Adipocyte (in vitro differentiated cells): ENCODE measurements around the gene TMEM52B.
A peak's percentile ranks its signal among the peaks of the same experiment; 100 is the strongest.

Source experiments
- DNase-seq: peaks from one replicate; pipeline ENCODE4 v3.0.0-alpha.2; 2015; ENCODE audit warnings: low read depth
- H3K27me3 ChIP-seq: replicated peaks from 2 replicates; pipeline ENCODE4 v1.7.0; 2013; ENCODE audit warnings: mild to moderate bottlenecking, low read length, moderate library complexity; ENCODE audit not compliant: control insufficient read depth, insufficient read depth
- H3K36me3 ChIP-seq: 2 replicates; pipeline ENCODE4 v1.7.0; 2013; ENCODE audit warnings: low read length, mild to moderate bottlenecking, moderate library complexity; ENCODE audit not compliant: control insufficient read depth, insufficient read depth, severe bottlenecking
- H3K4me1 ChIP-seq: 2 replicates; pipeline ENCODE4 v1.7.0; 2013; ENCODE audit warnings: mild to moderate bottlenecking, low read length, moderate library complexity; ENCODE audit not compliant: control insufficient read depth, insufficient read depth
- H3K4me3 ChIP-seq: 2 replicates; pipeline ENCODE4 v1.7.0; 2013; ENCODE audit warnings: mild to moderate bottlenecking, low read length, moderate library complexity
- H3K9ac ChIP-seq: 2 replicates; pipeline ENCODE4 v1.7.0; 2013; ENCODE audit warnings: mild to moderate bottlenecking, low read length, moderate library complexity
- H3K9me3 ChIP-seq: 2 replicates; pipeline ENCODE4 v1.7.0; 2013; ENCODE audit warnings: mild to moderate bottlenecking, low read length, moderate library complexity; ENCODE audit not compliant: control insufficient read depth

TMEM52B gene

GRCh38 chr12:10178821-10179220 lies at the start of gene TMEM52B:
TMEM52B (plus strand) TSS chr12:10179032; CDS start chr12:10179575, 543 bp downstream.
- H3K9me3 ChIP-seq = no peaks in the 10 kb centered on the region
- H3K9ac ChIP-seq = no peak within 1 kb of the TSS
- H3K4me1 ChIP-seq = peaks cover 20% of the 10 kb centered on the region

DNA sequence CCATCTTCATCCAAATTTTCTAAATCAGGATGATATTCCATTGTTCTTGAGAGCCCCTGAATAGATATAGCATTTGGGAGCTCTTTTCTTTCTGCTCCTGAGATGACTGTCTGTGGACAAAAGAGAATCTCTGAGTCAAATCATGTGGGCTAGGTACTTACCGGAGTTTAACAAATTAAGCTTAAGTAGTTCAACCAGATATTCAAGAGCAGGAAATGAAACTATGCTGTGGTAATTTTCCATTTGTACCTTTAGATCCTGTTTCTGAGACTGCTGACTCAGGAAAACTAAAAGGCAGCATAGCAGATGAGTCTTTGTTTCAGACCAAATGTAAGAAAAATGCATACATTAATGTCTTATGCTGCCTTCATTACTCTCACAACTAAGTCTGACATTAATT lies 48.8 kb upstream of the TMEM52B start, which contains the start of gene CLEC7A:
CLEC7A (minus strand) TSS at position 158 of the 400 bp plus-strand sequence; CDS start at position 41, 117 bp downstream.
- Histone ChIP-seq H3K36me3 (no peaks in the 10 kb centered on the region), H3K4me1 (no peaks in the 10 kb centered on the region), H3K4me3 (no peak within 1 kb of the TSS), H3K9me3 (no peaks in the 10 kb centered on the region), H3K27me3 (no peaks in the 10 kb centered on the region), H3K9ac (no peak within 1 kb of the TSS)
- no peak for DNase-seq

More at GRCh38 chr12:10178821-10179220, at the start of gene TMEM52B:
- no peak for DNase-seq
- H3K4me3 ChIP-seq = no peak within 1 kb of the TSS
- no peaks in the 10 kb centered on the region for H3K36me3 ChIP-seq
- H3K27me3 ChIP-seq = no peaks in the 10 kb centered on the region

DNA sequence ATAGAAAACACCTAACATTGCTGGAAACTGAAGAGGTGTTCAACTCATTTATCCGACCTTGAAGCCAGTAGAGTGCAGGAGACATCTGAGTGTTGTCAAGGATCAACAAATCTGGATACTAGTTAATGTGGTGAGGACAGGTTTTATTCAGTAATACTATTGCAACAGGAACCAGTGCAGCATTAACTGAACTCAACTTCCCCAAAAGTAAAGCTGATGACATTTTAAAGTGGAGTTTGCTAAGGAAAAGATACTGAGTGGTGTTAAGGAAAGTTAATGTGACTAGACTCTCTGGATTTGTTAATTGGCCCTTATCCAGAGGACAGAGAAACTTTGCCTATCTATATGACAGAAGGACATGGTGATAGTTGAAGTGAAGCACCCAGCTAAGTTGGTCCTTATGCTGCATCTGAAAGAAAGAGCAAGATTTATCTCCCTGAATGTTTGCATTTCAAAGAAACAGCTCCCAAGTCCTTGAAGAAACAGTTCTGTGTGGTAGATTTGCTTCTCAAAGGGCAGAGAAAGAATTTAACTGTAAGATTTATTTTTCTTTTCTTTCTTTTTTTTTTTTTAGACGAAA lies 47.6 kb upstream of the TMEM52B start:
- H3K9ac ChIP-seq = no peak overlapping the region
- no peak overlapping the region for H3K4me3 ChIP-seq
- no peak for DNase-seq
- H3K27me3 ChIP-seq = no peaks in the 10 kb centered on the region
- H3K9me3 ChIP-seq = no peaks in the 10 kb centered on the region
- no peaks in the 10 kb centered on the region for H3K36me3 ChIP-seq
- H3K4me1 ChIP-seq = no peaks in the 10 kb centered on the region

- no peak for DNase-seq
- Histone ChIP-seq H3K9ac (no peak overlapping the region), H3K9me3 (no peaks in the 10 kb centered on the region), H3K4me1 (no peaks in the 10 kb centered on the region), H3K4me3 (no peak overlapping the region), H3K36me3 (no peaks in the 10 kb centered on the region), H3K27me3 (no peaks in the 10 kb centered on the region)
These were observed 45.9 kb upstream of the TMEM52B start for GRCh38 chr12:10132850-10133370.

- DNase-seq = no peak
- Histone ChIP-seq H3K9ac (no peak overlapping the region), H3K4me1 (no peaks in the 10 kb centered on the region), H3K27me3 (no peaks in the 10 kb centered on the region), H3K36me3 (no peaks in the 10 kb centered on the region), H3K9me3 (no peaks in the 10 kb centered on the region), H3K4me3 (no peak overlapping the region)
These were observed 43.7 kb upstream of the TMEM52B start for GRCh38 chr12:10135126-10135525.

- Histone ChIP-seq H3K4me3 (no peak overlapping the region), H3K27me3 (no peaks in the 10 kb centered on the region), H3K4me1 (no peaks in the 10 kb centered on the region), H3K36me3 (no peaks in the 10 kb centered on the region), H3K9me3 (no peaks in the 10 kb centered on the region), H3K9ac (no peak overlapping the region)
- no peak for DNase-seq
These were observed 42.1 kb upstream of the TMEM52B start for GRCh38 chr12:10136637-10137205.

DNA sequence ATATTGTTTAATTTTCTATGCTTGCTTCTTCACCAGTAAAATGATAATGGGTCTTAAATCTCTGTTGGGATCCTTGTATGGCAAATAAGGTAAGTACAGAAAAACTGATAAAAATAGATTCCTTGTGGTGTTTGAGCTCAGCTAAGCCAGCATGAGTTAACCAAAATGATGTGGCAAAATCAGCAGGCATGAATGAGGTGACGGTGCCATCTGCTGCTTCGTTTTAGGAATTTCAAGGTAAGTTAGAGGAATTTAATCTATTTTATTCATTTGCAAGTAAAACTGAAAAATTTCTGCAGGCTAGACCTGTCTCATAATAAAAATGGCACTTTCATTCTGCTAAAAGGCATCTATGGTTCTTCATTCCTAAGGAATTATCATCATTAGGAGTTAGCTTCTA lies 38.8 kb upstream of the TMEM52B start:
- Histone ChIP-seq H3K36me3 (no peaks in the 10 kb centered on the region), H3K9me3 (no peaks in the 10 kb centered on the region), H3K9ac (no peak overlapping the region), H3K4me3 (no peak overlapping the region), H3K4me1 (peaks cover 3% of the 10 kb centered on the region), H3K27me3 (no peaks in the 10 kb centered on the region)
- peak; percentile 54 for DNase-seq

DNA sequence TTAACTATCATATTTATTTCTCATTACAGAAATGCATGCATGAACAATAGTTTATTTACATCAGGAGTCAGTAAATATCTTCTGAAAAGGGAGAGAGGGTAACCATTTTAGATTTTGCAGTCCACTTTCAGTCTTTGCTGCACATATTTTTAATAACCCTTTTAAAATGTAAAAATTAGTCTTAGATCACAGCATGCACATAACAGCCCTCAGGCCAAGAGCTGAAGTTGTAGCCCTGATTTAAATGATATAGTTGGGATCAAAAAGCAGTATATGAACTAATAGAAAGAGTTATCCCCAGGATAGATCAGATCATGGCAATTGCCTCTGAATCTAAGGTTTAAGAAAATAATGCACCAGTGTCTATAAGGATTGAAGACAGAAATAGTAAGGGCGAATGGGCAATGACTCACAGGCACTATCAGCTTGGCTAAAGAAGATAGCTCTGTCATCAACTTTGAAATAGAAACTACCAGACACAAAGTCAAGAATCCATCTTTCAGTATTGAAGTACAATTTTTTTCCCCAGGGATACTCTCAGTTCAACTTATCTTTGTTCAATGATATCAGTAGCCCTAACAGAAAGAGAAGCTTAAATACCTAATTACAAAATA lies 35.7 kb upstream of the TMEM52B start:
- H3K9me3 ChIP-seq = peaks cover 3% of the 10 kb centered on the region
- H3K27me3 ChIP-seq = no peaks in the 10 kb centered on the region
- H3K4me1 ChIP-seq = peaks cover 3% of the 10 kb centered on the region
- no peak overlapping the region for H3K9ac ChIP-seq
- no peak overlapping the region for H3K4me3 ChIP-seq
- H3K36me3 ChIP-seq = no peaks in the 10 kb centered on the region
- no peak for DNase-seq

- H3K9me3 ChIP-seq = peaks cover 3% of the 10 kb centered on the region
- H3K9ac ChIP-seq = no peak overlapping the region
- no peak for DNase-seq
- H3K36me3 ChIP-seq = no peaks in the 10 kb centered on the region
- H3K4me3 ChIP-seq = no peak overlapping the region
- no peaks in the 10 kb centered on the region for H3K27me3 ChIP-seq
- peaks cover 7% of the 10 kb centered on the region for H3K4me1 ChIP-seq
These were observed 31.0 kb upstream of the TMEM52B start for GRCh38 chr12:10147714-10148403.

- no peak overlapping the region for H3K4me3 ChIP-seq
- H3K27me3 ChIP-seq = no peaks in the 10 kb centered on the region
- no peaks in the 10 kb centered on the region for H3K36me3 ChIP-seq
- peaks cover 3% of the 10 kb centered on the region for H3K9me3 ChIP-seq
- DNase-seq = no peak
- no peak overlapping the region for H3K9ac ChIP-seq
- H3K4me1 ChIP-seq = peaks cover 16% of the 10 kb centered on the region
These were observed 27.2 kb upstream of the TMEM52B start for GRCh38 chr12:10151621-10152020.
